Transverse colon (tissue), 4 donors: ENCODE results near the gene RPL13A. TPM values are rescaled to one million over a fixed set of nuclear protein-coding genes. Genes with fewer than 3 reads are reported as not detected.

Experiments
- DNase-seq: peaks from one replicate; pipeline ENCODE4 v3.0.0-alpha.2; 2019
- H3K27ac ChIP-seq, 4 donors: fragments of 200-600 bp; sonication (generic); 2 replicates each; pipeline ENCODE4 v1.5.1; 2016 to 2018; ENCODE audit warnings: inconsistent platforms in 4 of 4
- H3K27me3 ChIP-seq: fragments of 200-600 bp; sonication (generic); 2 replicates; pipeline ENCODE4 v1.5.1; 2017; ENCODE audit warnings: inconsistent platforms
- H3K36me3 ChIP-seq, 4 donors: fragments of 200-600 bp; sonication (generic); 2 replicates each; pipeline ENCODE4 v1.5.1; 2017 to 2019; ENCODE audit warnings: inconsistent platforms in 4 of 4
- H3K4me1 ChIP-seq, 4 donors: fragments of 200-600 bp; sonication (generic); 2 replicates each; pipeline ENCODE4 v1.5.1; 2017 to 2020; ENCODE audit warnings: inconsistent platforms in 4 of 4
- H3K4me3 ChIP-seq, 4 donors: fragments of 200-600 bp; sonication (generic); 1 replicate in 1 of 4; 2 replicates in 3 of 4; pipeline versions ENCODE4 v1.5.1 to v1.6.1; 2017 to 2019; ENCODE audit warnings: inconsistent platforms in 4 of 4
- H3K9me3 ChIP-seq, 2 donors: fragments of 200-600 bp; sonication (generic); 2 replicates each; pipeline ENCODE4 v1.5.1; 2017 to 2019; ENCODE audit warnings: inconsistent platforms in 2 of 2
- CTCF ChIP-seq, 5 experiments: fragments of 200-600 bp in 3 of 5; fragments of 450-650 bp in 2 of 5; sonication (generic) in 3 of 5; IDR thresholded peaks; 1 replicate in 2 of 5; 2 replicates in 3 of 5; pipeline ENCODE4 v1.5.1; 2016 to 2017; ENCODE audit warnings: antibody characterized with exemption in 5 of 5, inconsistent platforms in 3 of 5, mild to moderate bottlenecking in 2 of 5, moderate library complexity in 1 of 5
- EP300 ChIP-seq: sonication (generic); formaldehyde crosslinking; IDR thresholded peaks from one replicate; pipeline ENCODE4 v1.6.1; 2017; ENCODE audit warnings: antibody characterized with exemption, low read depth
- POLR2A ChIP-seq: fragments of 450-650 bp; IDR thresholded peaks from one replicate; pipeline ENCODE4 v1.6.1; 2016; ENCODE audit warnings: antibody characterized with exemption, mild to moderate bottlenecking, moderate library complexity
- POLR2AphosphoS5 ChIP-seq, 3 donors: sonication (generic); formaldehyde crosslinking; IDR thresholded peaks; one replicate each; pipeline ENCODE4 v1.6.1; 2016; ENCODE audit warnings: antibody characterized with exemption in 3 of 3
- WGBS, 2 donors: methylation state at CpG; one replicate each; pipeline ENCODE4 v1.1.5; 2018; ENCODE audit warnings: low coverage in 1 of 2; 5-methylcytosine and 5-hydroxymethylcytosine counted together
- in situ Hi-C, 4 donors: fragments of 200-750 bp; cut with MboI; loops; one replicate each; pipeline versions ENCODE4 v1.15.0 to v1.15.1; 2017; ENCODE audit warnings: low sequenced_read_pairs in 3 of 4, low pct_ligation_motif_present in 1 of 4, low pct_unique_long_range_greater_than_20kb in 1 of 4
- intact Hi-C: fragments of 100-400 bp; cut with DNase I; formaldehyde crosslinking; loops from one replicate; pipeline ENCODE4 v1.15.1; 2023; ENCODE audit warnings: low total_unique reads
- total RNA-seq, 4 donors: library from RNA; depleted of rRNA; stranded (reverse); fragments of >200 nt; gene quantifications; one replicate each; pipeline ENCODE4 v1.1.0, GENCODE V29; 2016

RPL13A gene
- total RNA-seq, 4 donors from 2014 or later = 1,219 to 2,956 (median 2,884) TPM

GRCh38 chr19:49473868-49474541 is 13.4 kb upstream of the RPL13A start, which contains the start of gene FLT3LG:
TSS of gene FLT3LG (plus strand) at chr19:49474215. CDS start at chr19:49474640, 425 bp downstream.
- Histone ChIP-seq H3K4me1 (peaks cover 8 to 35% (median 13%) of the 10 kb centered on the region in 4 donors), H3K27me3 (no peaks in the 10 kb centered on the region), H3K36me3 (no peaks in the 10 kb centered on the region), H3K9me3 (no peaks in the 10 kb centered on the region), H3K27ac (peak within 1 kb of the TSS; percentile 83 to 89 (median 86)), H3K4me3 (peak within 1 kb of the TSS; percentile 68 to 81 (median 73))
- in situ Hi-C loops = no loop called here
- peak; percentile 98 to 100 (median 99) for TF ChIP-seq CTCF (IDR thresholded peaks at IDR 0.05)
- TF ChIP-seq POLR2AphosphoS5 (IDR thresholded peaks at IDR 0.05) = peak; percentile 33 to 57 (median 46)
- TF ChIP-seq EP300 = peak; percentile 12
- TF ChIP-seq POLR2A = peak; percentile 24
- 1 to 20% methylated on average over 1 to 33 of the region's 33 CpGs for WGBS, 2 donors
- intact Hi-C loops = loop anchor here (10.0 kb wide), 1 partner anchor 211 kb away; the partner anchor contains the start of gene ADM5
- peak; percentile 83 for DNase-seq

- 9 to 20% methylated on average over 5 to 11 of the region's 11 CpGs for WGBS, 2 donors
- Histone ChIP-seq H3K4me1 (peaks cover 8 to 32% (median 13%) of the 10 kb centered on the region in 4 donors), H3K27me3 (no peaks in the 10 kb centered on the region), H3K27ac (peak overlapping the region; percentile 83 to 89 (median 86)), H3K36me3 (no peaks in the 10 kb centered on the region), H3K4me3 (peak overlapping the region; percentile 68 to 81 (median 73)), H3K9me3 (no peaks in the 10 kb centered on the region)
- DNase-seq = no peak
- intact Hi-C loops = loop anchor here (10.0 kb wide), 1 partner anchor 210 kb away; the partner anchor contains the start of gene ADM5
- in situ Hi-C loops = no loop called here
- TF ChIP-seq EP300 (no peak), POLR2A (no peak), POLR2AphosphoS5 (IDR thresholded peaks at IDR 0.05) (no peak), CTCF (IDR thresholded peaks at IDR 0.05) (no peak)
Measured at GRCh38 chr19:49474542-49474924, 12.9 kb upstream of the RPL13A start.

GRCh38 chr19:49475191-49475917 is 12.1 kb upstream of the RPL13A start:
- no peak for DNase-seq

More at GRCh38 chr19:49475191-49475917, 12.1 kb upstream of the RPL13A start:
- WGBS, 2 donors = 23 to 63% methylated on average over 5 to 15 of the region's 15 CpGs
- H3K4me1 ChIP-seq = peaks cover 5 to 24% (median 12%) of the 10 kb centered on the region in 4 donors
- TF ChIP-seq CTCF (IDR thresholded peaks at IDR 0.05) (no peak), POLR2A (no peak), EP300 (no peak), POLR2AphosphoS5 (IDR thresholded peaks at IDR 0.05) (no peak)
- H3K27ac ChIP-seq = peak overlapping the region; percentile 39 to 89 (median 84)
- H3K27me3 ChIP-seq = no peaks in the 10 kb centered on the region
- intact Hi-C loops = loop anchor here (10.0 kb wide), 1 partner anchor 209 kb away; the partner anchor contains the start of gene ADM5
- H3K4me3 ChIP-seq = peak overlapping the region in 1 of 4 donors; percentile 81
- in situ Hi-C loops = loop anchor here in 1 of 4 donors (25.0 kb wide), 1 partner anchor 387 kb away; the partner anchor contains the start of genes PNKP and PTOV1
- H3K36me3 ChIP-seq = no peaks in the 10 kb centered on the region
- H3K9me3 ChIP-seq = no peaks in the 10 kb centered on the region
